ENCODE measurements around the gene ACO2. TPM values are rescaled to one million over a fixed set of nuclear protein-coding genes. Genes with fewer than 3 reads are reported as not detected.

The ACO2 gene
- total RNA-seq, 4 donors from 2014 or later = 118 to 151 (median 131) TPM

DNA sequence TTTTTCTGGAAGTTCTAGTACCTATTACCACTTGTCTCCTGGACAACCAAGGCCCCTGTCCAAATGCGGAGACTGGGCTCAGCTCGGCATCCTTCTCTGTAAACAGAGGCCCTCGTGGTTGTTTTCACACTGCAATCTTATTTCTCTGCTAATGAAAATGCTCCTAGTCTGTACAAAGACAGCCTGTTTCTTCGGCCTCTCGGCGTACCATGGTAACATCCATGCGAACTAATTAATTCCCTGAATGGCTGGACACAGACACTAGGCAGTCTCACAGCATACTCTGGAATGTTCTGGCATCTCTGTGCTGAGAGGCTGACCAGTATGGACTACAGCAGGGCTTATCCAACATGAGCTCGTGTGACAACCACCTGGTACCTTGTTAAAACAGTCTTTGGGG lies 69.7 kb downstream of the ACO2 start:
- TF ChIP-seq, protein P1, sequence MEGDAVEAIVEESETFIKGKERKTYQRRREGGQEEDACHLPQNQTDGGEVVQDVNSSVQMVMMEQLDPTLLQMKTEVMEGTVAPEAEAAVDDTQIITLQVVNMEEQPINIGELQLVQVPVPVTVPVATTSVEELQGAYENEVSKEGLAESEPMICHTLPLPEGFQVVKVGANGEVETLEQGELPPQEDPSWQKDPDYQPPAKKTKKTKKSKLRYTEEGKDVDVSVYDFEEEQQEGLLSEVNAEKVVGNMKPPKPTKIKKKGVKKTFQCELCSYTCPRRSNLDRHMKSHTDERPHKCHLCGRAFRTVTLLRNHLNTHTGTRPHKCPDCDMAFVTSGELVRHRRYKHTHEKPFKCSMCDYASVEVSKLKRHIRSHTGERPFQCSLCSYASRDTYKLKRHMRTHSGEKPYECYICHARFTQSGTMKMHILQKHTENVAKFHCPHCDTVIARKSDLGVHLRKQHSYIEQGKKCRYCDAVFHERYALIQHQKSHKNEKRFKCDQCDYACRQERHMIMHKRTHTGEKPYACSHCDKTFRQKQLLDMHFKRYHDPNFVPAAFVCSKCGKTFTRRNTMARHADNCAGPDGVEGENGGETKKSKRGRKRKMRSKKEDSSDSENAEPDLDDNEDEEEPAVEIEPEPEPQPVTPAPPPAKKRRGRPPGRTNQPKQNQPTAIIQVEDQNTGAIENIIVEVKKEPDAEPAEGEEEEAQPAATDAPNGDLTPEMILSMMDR (IDR thresholded peaks at IDR 0.05) = no peak
- DNase-seq (ENCODE audit: low spot score) (no peak), ATAC-seq (ENCODE audit: low FRiP score) (no peak)

DNA sequence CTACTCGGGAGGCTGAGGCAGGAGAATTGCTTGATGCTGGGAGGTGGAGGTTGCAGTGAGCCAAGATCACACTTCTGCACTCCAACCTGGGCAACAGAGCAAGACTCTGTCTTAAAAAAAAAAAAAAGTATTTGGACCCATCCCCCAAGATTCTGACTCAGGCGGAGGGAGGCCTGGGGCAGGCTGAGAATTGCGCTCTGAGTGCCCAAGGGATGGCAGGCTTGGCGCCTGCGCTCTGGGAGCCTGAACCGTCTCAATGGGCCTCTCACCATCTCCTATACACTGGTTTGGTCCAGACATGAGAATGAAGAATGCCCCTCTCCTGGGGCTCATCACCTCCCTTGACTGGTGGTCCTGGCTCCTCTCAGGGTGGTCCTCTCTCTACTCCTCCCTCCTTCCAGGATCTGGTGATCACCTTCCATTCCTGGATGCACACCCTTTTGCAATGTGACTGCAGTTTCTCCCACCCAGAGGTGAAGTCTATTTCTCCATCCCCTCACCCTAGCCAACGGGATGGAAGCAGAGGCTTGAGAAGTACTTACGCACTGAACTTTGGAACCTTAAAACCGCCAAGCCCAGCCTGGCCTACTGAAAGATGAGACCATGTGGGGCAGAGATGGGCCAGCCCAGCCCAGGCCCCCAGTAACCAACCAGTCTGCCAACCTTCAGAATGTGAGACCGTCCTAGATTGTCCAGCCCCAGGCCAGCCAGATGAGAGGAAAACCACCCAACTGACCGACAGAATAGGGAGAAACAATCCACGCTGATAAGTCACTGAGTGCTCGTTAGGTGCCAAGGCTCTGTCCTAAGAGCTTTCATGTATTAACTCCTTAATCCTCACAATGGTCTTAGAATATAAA lies 70.5 kb downstream of the ACO2 start:
- DNase-seq (ENCODE audit: low spot score) (no peak), ATAC-seq (ENCODE audit: low FRiP score) (no peak)
- TF ChIP-seq, protein P1 (IDR thresholded peaks at IDR 0.05) = no peak

DNA sequence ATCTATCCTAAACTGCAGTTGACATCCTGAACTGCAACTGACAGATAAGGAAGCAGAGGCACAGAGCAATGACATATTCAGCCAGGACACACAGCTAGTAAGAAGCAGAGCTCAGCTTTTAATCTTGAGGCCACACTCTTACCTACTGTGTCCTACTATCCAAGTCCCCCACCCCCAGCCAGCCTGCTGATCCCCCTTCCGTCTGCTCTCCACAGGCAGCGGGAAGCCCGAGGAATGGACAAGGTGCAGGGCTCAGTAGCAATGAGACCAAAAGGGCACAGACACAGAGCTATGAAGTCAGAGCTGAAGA lies 71.0 kb downstream of the ACO2 start:
- TF ChIP-seq, protein P1 (IDR thresholded peaks at IDR 0.05) = no peak
- no peak for DNase-seq (ENCODE audit: low spot score)
- ATAC-seq (ENCODE audit: low FRiP score) = no peak

DNA sequence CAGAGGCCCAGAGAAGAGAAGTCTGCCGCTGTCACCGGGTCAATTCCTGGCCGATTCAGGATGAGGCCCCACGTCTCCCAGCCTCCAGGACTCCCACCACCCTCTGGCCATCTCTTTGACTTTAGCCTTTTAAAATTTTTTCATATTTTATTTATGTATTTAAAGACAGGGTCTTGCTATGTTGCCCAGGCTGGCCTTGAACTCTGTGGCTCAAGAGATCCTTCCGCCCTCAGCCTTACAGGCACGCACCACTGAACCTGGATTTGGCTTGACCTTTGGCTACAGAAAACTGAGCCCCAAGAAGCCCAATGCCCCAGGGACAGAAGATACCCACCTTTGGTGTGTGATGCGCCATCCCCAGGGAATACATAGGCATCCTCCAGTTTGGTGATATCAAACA lies 71.4 kb downstream of the ACO2 start:
- ATAC-seq (ENCODE audit: low FRiP score) = no peak
- TF ChIP-seq, protein P1 (IDR thresholded peaks at IDR 0.05) = no peak
- no peak for DNase-seq (ENCODE audit: low spot score)

DNA sequence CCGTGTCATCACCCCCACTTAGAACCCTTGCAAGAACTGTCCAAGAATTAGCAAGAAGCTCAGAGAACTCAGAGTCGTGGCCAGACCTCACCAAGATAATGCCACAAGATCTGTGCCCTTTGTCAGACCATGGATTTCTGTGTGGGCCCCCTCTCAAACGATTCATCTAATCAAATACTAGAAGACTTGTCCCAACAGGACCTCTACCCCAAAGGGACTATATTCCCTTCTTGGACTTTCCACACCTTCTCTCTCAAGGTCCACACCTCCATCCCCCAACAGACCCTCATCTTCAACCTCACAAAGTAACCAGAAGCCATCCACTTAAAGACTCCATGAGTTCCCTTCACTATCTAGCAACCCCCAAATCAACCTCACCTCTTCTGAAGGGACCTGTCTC lies 72.6 kb downstream of the ACO2 start:
- TF ChIP-seq, protein P1 (IDR thresholded peaks at IDR 0.05) = no peak
- ATAC-seq (ENCODE audit: low FRiP score) (no peak), DNase-seq (ENCODE audit: low spot score) (no peak)

DNA sequence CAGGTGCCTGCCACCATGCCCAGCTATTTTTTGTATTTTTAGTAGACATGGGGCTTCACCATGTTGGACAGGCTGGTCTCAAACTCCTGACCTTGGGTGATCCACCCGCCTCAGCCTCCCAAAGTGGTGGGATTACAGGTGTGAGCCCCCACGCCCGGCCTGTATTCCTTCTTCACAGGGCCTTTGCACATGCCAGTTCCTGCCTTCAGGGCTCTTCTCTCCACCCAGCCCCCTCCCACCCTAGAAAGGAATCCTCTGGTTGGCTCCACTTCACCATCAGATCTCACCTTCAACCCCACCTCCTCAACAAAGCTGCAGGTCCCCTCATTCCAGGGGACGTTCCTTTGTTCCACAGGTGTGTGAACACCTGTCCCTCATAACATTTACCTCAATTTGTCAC lies 73.3 kb downstream of the ACO2 start:
- DNase-seq (ENCODE audit: low spot score) (no peak), ATAC-seq (ENCODE audit: low FRiP score) (no peak)
- TF ChIP-seq, protein P1 (IDR thresholded peaks at IDR 0.05) = no peak

Measured in omental fat pad (tissue), 4 donors.